Endothelial cell of hepatic sinusoid (primary cell): ENCODE data around the gene ANKUB1.

Experiments used
- in situ Hi-C: cut with HindIII; loops from 2 replicates; pipeline ENCODE4 v1.10.0; 2017; ENCODE audit warnings: low sequenced_read_pairs

Gene ANKUB1

DNA sequence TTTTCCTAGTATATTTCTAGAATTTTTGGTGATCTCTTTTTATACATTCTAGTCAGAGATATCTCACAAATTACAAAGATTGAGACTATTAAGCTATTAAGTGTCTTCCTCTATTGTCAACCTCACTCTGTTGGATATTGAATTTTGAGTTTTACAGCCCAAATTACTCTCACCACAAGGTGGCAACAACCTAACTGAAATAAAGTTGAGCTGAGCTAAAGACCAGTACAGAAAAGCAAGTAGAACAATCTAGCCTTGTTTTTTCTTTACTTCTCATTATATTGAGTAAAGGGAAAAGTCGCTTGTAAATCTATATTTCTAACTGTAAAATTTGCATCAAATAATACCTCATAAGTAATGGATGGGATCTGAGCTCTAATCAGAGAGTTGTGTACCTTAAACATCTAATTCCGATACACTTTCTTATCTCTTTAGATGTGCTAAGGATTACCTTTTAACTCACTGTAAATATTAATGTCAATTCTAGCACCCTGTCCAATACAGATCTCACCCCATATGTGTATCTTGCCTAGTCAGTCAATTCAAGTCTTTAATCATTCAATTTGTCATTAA, 26.5 kb downstream of the ANKUB1 start:
- in situ Hi-C loops, result no loop called here

GRCh38 chr3:149764302-149764701, 28.1 kb downstream of the ANKUB1 start:
- in situ Hi-C loops, result no loop called here

- in situ Hi-C loops, result no loop called here
Observed at GRCh38 chr3:149763565-149764195, 28.7 kb downstream of the ANKUB1 start.

- in situ Hi-C loops, result loop anchor here (5.0 kb wide), 1 partner anchor 104 kb away; no protein-coding TSS in a partner anchor
Observed at GRCh38 chr3:149753717-149754116, 38.6 kb downstream of the ANKUB1 start.

DNA sequence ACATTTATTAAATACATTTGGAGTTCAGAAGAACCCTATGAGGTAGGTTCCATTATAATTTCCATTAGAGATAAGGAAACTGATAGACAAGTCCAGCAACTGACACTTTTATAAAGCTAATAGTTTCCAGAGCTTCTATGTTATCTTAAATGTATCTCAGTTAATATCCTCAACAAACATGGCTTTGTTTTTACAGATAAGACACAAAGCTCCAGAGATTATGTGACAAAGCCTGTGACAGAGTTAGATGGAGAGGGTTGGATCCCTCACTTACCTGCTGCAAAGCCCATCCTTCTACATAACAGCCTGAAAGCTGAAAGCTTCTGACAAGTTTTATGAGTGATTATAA, 39.6 kb downstream of the ANKUB1 start:
- in situ Hi-C loops, result loop anchor here (5.0 kb wide), 1 partner anchor 105 kb away; no protein-coding TSS in a partner anchor

DNA sequence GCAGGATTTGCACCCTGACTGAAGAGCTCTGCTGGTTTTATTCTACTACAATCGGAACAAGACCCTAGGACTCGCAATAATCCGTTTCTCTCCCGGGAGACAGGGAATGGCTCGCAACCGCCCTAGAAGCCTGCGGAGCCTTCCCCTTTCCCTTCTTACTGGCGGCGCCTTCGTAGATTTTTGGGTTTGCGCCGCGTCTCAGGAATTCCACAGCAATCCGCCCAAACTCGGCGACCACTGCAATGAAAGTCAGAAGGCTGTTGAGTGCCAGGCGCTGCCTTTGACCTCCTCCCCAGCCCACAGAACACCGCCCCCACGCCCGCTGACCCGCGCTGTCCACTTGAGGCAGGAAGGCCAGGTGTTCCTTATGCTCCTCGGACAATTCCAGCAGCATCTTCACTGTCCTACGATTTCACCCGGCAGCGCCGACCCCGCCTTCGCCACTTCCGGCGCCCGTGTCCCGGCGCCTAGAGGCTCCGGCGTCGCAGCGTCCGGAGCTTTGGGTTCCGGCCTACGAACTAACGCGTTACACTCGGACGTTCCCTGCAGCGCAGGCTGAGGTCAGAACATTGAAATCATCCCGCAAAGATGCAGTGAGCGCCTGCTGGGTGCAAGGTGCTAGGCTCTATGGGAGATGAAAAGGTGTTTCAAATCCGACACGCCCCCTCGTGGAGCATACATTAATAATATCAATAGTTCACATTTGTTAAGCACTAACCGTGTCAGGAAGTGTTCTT, 40.1 kb downstream of the ANKUB1 start, which contains the start of gene COMMD2:
Gene COMMD2 (minus strand): TSS at position 439 of the 737 bp plus-strand sequence. CDS start 45 bp downstream, at position 394.
- in situ Hi-C loops, result loop anchor here (5.0 kb wide), 1 partner anchor 105 kb away; no protein-coding TSS in a partner anchor

DNA sequence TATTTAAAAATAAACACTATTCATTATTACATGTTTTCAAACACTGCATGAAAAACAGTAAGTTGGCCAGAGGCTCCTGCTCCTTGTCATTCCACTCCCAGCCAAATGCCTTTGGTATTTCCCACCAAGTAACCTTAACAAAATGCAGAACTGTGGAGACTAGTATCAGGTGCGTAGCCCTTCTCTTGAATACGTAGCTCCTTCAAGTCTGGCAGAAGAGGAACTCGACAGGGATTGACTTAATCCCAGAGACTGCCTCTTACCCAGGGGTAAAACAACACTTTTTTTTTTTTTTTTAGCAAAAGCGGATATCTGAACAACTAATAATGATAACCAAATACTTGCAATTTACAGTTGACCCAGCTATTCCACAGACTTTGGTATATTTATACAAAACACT, 40.8 kb downstream of the ANKUB1 start:
- in situ Hi-C loops, result loop anchor here (5.0 kb wide), 1 partner anchor 106 kb away; no protein-coding TSS in a partner anchor

DNA sequence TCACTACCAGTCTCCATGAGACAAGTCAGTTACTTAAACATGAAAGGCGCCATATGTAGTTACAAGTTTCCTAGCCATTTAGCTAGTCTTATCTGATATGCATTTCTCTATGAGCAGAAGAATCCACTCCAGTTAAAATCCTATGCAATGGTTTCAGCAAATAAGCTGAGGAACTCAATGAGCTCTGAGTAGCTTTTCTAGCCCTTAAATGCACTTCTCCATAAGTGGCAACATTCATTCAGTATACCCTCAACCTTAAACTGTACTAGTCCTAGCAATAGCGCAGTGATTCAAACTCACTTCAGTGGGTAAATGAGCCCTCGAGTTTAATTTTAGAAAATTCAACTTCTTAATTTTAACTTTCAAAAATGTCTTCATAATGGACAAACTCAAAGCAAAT, 47.7 kb downstream of the ANKUB1 start:
- in situ Hi-C loops, result loop anchor here (25.0 kb wide), 1 partner anchor 232 kb away; no protein-coding TSS in a partner anchor

- in situ Hi-C loops, result loop anchor here (25.0 kb wide), 1 partner anchor 232 kb away; no protein-coding TSS in a partner anchor
Observed at GRCh38 chr3:149744151-149744550, 48.2 kb downstream of the ANKUB1 start.

- in situ Hi-C loops, result loop anchor here (25.0 kb wide), 1 partner anchor 227 kb away; no protein-coding TSS in a partner anchor
Observed at GRCh38 chr3:149739396-149739795, 53.0 kb downstream of the ANKUB1 start.

DNA sequence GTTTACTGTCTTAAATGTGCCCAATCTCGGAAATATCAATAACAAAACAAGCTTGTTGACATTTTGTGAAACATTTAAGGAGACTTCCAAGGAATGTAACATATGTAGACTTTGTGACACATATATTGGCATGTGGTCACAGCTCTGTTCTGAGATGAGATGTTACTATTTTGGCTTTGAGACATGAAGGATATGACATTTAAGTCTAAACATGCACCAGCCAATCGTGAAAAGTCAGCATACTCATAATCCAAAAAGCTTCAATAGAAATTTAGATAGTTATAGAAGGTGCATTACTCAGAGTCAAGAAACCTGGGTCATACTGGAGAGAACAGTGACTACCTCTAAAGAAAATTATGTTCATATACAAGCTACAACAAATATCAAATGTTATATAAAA, 53.5 kb downstream of the ANKUB1 start:
- in situ Hi-C loops, result loop anchor here (25.0 kb wide), 1 partner anchor 227 kb away; no protein-coding TSS in a partner anchor

DNA sequence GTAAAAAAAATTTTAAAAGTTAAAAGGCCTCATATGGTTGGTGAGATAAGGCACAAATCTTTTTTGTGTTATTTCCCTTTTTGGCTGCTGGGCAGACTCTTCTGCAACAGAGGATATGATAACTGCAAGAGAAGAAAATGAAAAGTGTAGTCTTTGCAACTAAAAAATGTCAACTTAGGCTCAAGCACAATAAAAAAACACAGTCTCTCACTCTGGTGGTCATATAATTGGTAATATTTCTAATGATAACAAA, 55.5 kb downstream of the ANKUB1 start:
- in situ Hi-C loops, result loop anchor here (25.0 kb wide), 1 partner anchor 225 kb away; no protein-coding TSS in a partner anchor

DNA sequence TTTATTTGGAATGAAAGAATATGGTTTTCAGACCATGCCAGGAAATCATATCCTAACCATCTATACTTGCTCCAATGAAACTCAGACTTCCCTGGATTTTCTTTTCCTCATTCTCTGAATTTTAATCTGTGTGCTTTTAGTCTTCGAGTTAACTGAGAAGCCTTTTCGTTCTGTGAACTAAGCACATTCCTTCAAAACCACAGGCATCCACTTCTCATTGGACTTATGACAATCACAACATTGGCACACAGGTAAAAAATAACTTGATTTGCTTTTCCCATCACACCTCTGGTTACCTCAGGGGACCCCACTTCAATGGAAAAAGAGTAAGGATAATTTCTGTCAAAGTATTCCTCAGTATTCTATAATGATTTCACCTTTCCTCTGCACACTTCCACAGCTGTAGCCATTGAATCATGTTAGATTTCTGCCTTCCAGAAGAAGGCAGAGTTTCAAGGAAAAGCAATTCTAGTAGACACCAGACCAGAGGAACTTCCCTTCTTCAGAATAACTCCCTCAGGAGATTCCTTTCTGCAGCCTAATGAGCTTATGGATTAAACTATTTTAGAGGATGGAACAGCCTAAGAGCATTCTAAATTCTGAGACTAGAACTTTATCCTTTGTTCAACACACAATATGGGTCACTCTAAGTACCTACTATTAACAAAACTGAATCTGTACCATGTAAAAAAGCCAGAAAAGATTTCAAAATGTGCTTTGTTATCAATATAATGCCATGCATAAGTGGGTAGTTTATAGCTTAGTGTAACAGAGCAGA, 56.0 kb downstream of the ANKUB1 start:
- in situ Hi-C loops, result loop anchor here (25.0 kb wide), 1 partner anchor 224 kb away; no protein-coding TSS in a partner anchor

DNA sequence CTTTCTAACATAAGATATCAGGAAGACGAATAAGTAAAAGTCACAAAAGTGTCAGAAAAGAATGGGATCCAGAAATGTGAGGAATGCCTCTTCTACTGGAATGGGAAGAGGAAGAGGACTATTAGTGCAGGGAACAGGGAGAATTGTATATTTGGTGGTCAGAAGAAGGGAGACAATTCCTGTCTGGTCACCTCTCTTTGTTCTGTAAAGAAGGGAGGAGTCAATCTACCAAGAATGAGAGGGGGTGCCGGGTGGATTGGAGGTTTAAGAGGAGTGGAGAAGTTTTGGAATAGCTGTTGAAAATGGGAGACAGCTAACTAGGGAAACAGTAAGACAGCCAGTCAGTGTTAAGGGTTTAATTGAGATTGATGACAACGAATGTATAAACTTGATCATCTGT, 60.1 kb downstream of the ANKUB1 start:
- in situ Hi-C loops, result loop anchor here (25.0 kb wide), 1 partner anchor 220 kb away; no protein-coding TSS in a partner anchor

DNA sequence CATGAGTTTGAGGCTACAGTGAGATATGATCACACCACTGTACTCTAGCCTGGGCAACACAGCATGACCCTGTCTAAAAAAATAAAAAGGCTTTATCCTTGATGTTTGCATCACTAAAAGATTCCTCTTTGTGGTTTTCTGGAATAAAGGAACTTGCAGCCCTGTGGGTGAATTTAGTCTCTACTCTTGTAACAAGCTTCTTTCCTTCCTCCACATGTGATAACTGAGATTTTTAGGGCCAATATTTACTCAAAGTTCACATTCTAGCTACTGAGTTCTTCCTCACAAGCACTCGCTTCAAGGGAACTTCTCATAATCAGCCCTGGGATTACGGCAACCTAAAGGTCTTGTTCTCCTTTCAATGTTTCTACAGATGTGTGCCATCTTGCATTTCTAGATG, 64.7 kb downstream of the ANKUB1 start:
- in situ Hi-C loops, result loop anchor here (25.0 kb wide), 1 partner anchor 215 kb away; no protein-coding TSS in a partner anchor

DNA sequence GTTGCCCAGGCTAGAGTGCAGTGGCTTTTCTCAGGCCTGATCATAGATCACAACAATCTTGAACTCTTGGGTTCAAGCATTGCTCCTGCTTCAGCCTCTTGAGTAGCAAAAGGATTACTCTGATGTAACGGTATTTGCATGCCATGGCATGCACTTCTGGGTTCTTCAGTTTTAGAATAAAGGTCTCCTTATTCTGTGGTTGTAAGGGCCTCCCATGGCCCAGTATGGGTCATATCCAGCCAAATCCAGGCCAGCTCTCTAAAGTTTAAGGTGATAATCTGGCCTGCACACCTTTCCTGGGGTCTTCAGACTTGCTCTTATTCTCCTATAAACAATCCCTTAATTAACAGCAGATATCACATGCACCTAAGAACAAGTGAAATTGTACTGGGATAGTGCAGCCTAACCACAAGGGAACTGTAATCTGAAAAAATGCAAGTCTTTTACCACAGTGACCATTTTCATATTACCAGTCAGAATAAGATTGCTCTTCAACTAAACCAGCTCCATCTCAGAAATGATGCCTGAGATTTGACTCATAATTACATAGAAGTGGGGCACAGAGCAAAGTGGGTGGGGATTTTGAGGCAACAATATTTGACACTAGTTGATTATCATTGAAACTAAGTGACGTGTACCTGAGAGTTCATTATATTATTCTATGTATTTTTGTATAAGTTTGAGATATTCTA, 65.5 kb downstream of the ANKUB1 start:
- in situ Hi-C loops, result loop anchor here (25.0 kb wide), 1 partner anchor 215 kb away; no protein-coding TSS in a partner anchor

DNA sequence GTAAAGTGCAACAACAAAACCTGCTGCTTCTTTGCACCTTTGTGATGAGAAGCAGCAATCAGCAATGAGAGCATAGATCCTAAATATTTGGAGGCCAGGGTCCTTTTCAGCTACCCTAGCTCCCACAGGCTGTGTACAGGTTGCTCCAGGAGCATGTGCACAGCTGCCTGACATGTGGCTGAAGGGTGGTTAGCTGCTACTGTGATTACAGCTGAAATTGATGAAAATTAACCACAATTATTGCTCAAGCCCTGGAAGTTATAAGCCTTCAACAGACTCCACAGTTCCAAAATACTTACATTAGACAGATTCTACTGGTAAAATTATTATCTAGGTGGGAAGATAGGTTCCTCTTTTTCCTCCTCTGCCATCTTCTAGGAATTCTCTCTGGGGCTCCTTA, 68.6 kb downstream of the ANKUB1 start:
- in situ Hi-C loops, result no loop called here

- in situ Hi-C loops, result no loop called here
Observed at GRCh38 chr3:149720918-149721317, 71.4 kb downstream of the ANKUB1 start.

- in situ Hi-C loops, result loop anchor here (5.0 kb wide), 1 partner anchor 55 kb away; no protein-coding TSS in a partner anchor
Observed at GRCh38 chr3:149717391-149718056, 74.8 kb downstream of the ANKUB1 start.
